Measurements from ENCODE around the gene TNIP2.
"Not testable (repeated sequence)": the region's sequence is repeated elsewhere in the genome, so short reads cannot be mapped to it uniquely, and the experiment has no call there.

The TNIP2 gene

DNA sequence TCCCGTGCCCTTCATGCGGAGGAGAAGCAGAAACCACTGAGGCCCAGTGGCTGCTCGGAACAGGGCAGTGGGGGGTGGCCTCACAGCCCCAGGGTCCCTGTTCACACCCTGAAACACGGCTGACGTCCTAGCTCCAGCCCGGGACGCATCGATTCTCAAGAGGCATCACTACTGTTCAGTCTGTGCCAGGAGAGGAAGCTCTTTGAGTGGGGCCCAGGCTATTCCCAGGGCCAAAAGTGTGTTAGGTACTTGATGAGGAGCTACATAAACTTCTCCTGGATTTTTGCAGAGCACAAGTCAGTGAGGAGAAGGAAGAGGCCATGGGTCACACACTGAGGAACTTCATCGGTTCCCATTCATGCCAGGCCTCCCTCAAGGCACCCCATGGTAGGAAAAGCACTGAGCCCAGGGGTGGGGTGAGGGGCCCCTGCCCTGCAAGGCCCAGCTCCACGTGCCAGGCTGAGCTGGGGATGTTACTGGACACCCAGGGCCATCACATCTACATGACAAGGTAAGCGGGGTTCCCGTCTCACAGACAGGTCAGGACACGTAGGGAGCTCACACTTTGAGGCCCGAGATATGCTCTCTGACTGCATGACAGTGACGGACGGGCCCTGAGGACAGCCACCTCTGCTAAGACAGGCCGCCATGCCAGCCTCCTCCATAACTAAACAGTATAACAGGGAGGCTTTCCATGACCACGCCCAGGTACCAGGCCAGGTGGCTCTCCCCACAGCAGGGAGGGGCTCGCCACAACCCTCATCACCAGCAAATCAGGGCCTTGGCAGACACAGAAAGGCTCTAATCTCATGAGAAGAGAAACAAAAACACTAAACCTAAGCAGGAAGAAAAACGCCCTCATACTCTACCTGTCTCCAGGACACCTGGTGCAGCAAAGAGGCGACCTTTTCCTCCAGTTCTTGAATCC lies 12.4 kb downstream of the TNIP2 start:
- DNase-seq: no peak

- no peak for DNase-seq
Measured at GRCh38 chr4:2742823-2743517, 13.2 kb downstream of the TNIP2 start.

DNA sequence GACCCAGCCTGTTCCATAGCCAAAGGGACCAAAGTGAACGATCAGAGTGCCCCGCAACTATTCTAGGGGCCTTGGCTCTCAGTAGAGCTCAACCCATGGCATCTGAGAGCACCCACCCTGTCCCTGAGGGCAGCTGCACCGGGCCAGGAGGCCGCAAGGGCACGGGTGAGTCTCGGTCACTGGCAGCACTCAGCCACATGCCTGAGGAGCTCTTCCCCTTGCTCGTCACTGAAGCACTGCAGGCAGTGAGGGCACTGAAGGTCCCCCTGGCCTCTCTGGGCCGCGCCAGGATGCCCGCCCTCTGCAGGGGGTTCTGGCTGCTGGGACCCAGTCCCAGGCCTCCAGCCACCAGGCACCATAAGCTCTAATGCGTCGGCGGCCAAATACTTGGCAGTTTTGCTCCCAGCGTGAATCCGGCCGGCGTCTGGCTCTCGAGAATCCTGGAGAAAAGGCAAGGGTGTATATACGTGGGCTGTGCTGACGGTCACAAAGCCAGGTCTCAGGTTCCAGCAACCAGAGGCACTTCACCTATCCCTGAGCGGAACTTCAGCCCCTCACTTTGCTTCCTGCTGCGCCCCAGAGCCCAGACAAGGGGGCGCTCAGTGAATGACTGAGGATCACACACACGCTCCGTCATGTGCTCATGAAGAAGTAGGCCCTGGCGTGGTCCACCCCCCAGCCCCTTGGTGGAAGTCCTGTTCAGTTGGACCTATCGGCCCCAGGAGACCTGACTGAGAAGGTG lies 13.9 kb downstream of the TNIP2 start:
- no peak for DNase-seq

DNA sequence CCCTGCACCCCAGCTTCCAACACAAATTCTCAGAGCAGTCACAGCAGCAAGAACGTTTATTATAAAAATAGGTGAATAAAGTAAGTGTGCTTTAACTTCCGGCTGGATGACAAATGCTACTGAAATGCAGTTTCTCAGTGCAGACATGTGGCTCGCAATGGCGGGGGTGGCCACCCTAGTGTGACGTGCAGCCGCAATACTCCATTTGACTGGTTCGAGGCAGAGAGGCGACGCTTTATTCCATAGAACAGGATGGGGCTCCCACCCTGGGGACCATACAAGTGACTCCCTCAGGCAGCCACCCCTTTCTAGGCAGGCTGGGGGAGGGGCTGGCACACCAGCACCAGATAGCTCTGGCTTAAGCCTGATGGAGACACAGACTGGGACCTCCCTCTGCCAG lies 14.5 kb downstream of the TNIP2 start:
- DNase-seq: no peak

DNA sequence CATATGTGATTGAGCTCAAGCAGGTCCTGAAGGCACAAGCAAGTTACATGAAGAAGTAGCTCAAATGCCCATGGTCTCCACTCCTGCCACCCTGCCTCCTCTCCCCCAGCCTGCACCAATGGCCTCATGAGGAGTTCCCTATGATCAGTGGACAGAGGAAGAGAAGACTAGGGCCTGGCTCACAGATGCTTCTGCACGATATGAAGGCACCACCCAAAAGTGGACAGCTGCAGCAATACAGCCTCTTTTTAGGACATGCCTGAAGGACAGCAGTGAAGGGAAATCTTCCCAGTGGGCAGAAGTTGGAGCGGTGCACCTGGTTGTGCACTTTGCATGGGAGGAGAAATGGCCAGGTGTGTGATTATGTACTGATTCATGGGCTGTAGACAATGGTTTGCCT lies 17.8 kb downstream of the TNIP2 start:
- not testable (repeated sequence) for DNase-seq

- DNase-seq: no peak
Measured at GRCh38 chr4:2735869-2736268, 20.3 kb downstream of the TNIP2 start.

GRCh38 chr4:2734612-2735011 lies 21.5 kb downstream of the TNIP2 start:
- DNase-seq: no peak

DNA sequence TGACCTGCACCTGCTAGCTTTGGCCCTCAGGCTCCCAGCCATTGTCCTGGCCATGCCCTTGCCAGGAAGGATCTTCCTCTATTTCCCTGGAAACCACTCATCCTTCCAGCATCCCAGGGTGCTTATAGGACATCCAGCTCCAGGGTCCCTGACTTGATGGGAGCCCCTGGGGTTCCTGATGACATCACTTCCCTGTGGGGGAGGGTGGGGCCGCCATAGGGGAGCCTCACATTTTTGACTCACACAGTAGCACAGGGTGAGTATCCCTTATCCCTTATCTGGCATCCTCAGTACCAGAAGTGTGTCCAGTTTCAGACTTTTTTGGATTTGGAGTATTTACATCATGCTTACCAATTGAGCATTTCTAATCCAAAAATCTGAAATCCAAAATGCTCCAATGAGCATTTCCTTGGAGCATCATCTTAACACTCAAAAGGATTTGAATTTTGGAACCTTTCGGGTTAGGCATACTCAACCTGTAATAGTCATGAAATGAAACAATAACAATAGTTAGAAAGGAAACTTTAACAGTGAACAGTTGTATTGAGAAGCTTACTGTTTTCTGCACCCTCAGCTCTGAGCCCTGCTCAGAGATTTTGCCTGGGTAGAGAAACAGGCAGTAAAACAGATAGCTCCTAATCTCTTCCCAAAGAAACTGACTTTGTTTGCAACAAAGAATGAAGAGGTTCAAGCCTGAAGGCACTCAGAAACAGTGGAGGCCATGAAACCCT lies 22.1 kb downstream of the TNIP2 start:
- no peak for DNase-seq

- DNase-seq: no peak
Measured at GRCh38 chr4:2733001-2733843, 22.9 kb downstream of the TNIP2 start.

DNA sequence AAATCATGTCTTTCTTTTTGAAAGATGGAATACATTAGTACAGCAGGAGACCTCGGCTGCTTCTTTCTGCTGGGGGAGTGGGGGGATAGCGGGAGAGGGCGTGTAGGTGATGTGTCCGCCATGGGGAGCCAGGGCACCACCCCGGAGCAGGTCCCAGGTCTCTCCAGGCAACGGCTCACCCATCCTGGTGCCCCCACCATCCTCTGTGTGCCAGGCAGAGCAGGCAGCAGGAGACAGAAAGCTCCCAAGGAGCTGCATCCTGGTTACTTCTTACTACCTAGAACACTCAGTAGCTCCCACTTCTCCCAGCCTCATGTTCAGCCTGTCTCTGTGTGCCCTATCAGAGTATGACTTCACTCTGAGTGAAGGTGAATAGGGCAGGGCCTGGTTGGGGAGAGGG lies 23.6 kb downstream of the TNIP2 start:
- no peak for DNase-seq

DNA sequence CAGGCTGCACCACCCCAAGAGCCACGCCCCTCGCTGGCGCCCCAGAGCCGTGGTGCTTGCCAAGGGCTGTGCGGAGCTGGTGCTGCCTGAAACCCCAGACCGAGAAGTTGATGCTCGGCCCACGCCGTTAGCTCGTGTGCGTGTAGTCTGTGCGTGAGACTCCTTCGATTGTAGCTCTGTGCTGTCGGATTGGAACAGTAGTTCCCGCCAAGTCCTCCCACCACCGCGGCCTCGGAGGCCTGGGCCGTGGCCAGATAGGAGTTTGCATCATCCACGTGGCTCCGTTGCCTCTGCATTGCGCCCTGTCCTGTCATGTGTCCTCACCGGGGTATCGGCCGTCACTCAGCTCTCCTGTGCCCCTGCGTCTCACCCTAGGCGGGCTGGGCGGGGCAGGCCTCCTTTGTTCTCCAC lies 24.2 kb downstream of the TNIP2 start:
- no peak for DNase-seq

DNA sequence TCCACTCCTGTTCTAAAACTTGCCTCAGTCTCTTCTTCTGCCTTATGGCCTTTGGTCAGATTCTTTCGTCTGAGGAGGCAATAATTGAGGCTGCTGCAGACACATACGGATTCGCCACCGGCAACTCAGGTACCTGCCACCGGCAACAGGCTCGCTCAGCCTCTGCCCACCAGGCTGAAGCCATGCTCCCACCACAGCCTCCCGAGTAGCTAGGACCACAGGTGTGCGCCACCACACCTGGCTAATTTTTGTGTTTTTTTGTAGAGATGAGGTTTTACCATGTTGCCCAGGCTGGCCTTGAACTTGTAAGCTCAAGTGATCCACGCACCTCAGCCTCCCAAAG lies 26.6 kb downstream of the TNIP2 start:
- DNase-seq: no peak

DNA sequence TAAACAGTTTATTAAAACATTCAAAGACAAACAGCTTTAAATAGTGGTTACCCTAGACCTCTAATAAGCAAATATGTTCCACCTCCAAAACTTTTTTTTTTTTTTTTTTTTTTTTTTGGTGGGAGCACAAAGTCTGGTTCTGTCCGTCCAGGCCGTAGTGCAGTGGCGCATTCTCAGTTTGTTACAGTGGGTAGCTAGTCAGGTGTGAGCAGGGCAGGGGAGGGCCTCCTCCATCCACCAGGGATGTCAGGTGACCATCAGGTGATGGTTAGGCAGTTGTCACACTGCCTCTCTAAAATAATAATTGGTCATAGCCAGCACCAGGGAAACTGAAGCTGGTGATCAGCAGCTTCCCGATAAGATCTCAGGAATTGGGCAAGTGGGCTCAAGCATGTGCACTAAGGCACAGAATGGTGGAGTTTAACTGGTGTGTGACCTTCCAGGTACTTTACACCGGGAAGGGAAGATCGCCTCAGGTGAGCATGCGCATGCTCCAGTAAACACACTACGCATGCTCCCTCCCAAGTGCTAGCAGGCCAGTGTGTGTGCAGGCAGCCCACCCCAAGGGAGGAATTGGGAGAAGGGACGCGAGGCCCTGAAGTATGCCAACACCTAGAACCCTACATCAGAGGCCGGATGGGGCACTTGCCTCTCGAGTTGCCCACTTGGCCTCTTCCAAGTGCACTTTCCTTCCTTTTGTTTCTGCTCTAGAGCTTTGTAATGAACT lies 27.2 kb downstream of the TNIP2 start:
- no peak for DNase-seq

DNA sequence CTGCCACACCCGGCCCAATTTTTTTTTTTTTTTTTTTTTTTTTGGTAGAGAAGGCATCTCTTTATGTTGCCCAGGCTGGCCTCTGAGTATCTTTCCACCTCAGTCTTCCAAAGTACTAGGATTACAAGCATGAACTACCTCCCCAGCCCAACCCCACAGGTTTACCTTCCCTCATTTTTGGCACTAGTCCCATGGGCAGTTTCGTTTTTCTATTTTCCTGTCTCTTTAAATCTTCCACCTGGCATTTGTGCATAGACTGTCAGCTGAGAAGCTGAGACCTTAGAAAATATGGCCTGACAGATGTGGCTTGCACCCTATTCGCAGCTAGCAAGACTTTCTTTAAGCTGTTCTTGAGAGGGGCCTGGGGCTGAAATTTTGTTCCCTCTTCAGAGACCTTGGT lies 27.9 kb downstream of the TNIP2 start:
- no peak for DNase-seq

GRCh38 chr4:2726881-2727280 lies 29.3 kb downstream of the TNIP2 start:
- not testable (repeated sequence) for DNase-seq

DNA sequence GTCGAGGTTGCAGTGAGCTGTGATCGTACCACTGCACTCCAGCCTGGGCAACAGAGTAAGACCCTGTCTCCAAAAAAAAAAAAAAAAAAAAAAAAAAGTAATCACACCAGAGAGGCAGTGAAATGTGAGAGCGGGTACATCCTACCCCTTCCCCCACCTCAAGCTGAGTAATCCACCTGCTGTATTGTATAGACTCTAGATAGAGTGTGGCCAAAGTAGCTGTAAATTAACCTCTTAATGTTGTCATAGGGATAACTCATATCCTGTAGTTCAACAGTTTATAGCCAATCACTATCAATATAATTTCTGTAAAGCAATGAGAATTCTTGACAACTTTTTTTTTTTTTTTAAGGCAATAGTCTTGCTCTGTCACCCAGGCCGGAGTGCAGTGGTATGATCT lies 30.8 kb downstream of the TNIP2 start:
- DNase-seq: no peak

GRCh38 chr4:2723751-2724150 lies 32.4 kb downstream of the TNIP2 start:
- no peak for DNase-seq

- no peak for DNase-seq
Measured at GRCh38 chr4:2722033-2722432, 34.1 kb downstream of the TNIP2 start.

- no peak for DNase-seq
Measured at GRCh38 chr4:2721586-2721985, 34.5 kb downstream of the TNIP2 start.

DNA sequence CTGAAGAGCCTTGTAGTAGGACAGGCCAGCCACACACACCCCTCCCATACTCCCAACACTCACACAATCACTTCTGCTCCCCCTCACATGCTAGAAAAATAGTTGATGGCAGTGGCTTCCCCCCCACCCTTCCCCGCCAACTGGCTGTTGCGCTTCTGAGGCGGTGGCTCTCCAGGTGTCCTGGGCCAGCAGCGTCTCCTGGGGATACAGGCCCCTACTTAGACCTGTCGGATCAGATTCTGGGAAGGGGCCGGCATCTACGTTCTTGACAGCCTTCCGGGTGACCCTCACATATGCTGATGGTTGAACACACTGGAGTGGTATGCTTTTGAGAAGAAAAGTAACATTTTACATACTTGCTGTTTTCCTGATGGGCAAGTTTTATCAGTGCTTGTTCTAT lies 39.9 kb downstream of the TNIP2 start:
- no peak for DNase-seq

- no peak for DNase-seq
Measured at GRCh38 chr4:2715426-2715825, 40.7 kb downstream of the TNIP2 start.

All from SHP77 treated with DMSO at 0.1 percent for 48 hours (cell line).